Naive thymus-derived CD4-positive, alpha-beta T cell (primary cell): ENCODE measurements around the gene NAV2. TPM values are rescaled to one million over a fixed set of nuclear protein-coding genes. Genes with fewer than 3 reads are reported as not detected.

Experiments
- ATAC-seq: fragments of 150-1000 bp; cut with Tn5 transposase; 2 replicates; pipeline ENCODE4 v1.10.0; 2021; ENCODE audit warnings: mild to moderate bottlenecking, moderate library complexity
- CTCF ChIA-PET: fragments of 350-600 bp; sonication (Branson Sonifier 250); formaldehyde crosslinking; loops from one replicate; lab custom pipeline; 2021; ENCODE audit warnings: antibody characterized with exemption; lab: Charles Lee
- POLR2A ChIA-PET: fragments of 350-600 bp; sonication (Branson Sonifier 250); formaldehyde crosslinking; loops from one replicate; lab custom pipeline; 2021; ENCODE audit warnings: antibody characterized with exemption, inconsistent platforms; lab: Charles Lee
- DNase-seq, 9 donors: peaks; one replicate each; pipeline versions ENCODE4 v3.0.0 to v3.0.0-alpha.2; 2020 to 2022; ENCODE audit warnings: mixed read lengths in 1 of 9
- H3K27ac ChIP-seq: one replicate; pipeline ENCODE4 v1.7.0; 2013; ENCODE audit warnings: mild to moderate bottlenecking, low read depth, low read length, moderate library complexity
- H3K27me3 ChIP-seq, 2 donors: one replicate each; pipeline ENCODE4 v1.7.0; 2013; ENCODE audit warnings: low read length in 2 of 2, mild to moderate bottlenecking in 2 of 2, moderate library complexity in 2 of 2; ENCODE audit not compliant: control insufficient read depth in 2 of 2, insufficient read depth in 2 of 2
- H3K36me3 ChIP-seq, 3 experiments: 1 replicate in 2 of 3; 2 replicates in 1 of 3; pipeline ENCODE4 v1.7.0; 2013; ENCODE audit warnings: low read length in 3 of 3, mild to moderate bottlenecking in 3 of 3, moderate library complexity in 1 of 3; ENCODE audit not compliant: insufficient read depth in 3 of 3, control insufficient read depth in 2 of 3
- H3K4me1 ChIP-seq, 2 donors: one replicate each; pipeline ENCODE4 v1.7.0; 2013; ENCODE audit warnings: low read length in 2 of 2, mild to moderate bottlenecking in 2 of 2, moderate library complexity in 1 of 2; ENCODE audit not compliant: control insufficient read depth in 2 of 2, insufficient read depth in 2 of 2
- H3K4me3 ChIP-seq: 2 replicates; pipeline ENCODE4 v1.7.0; 2013; ENCODE audit warnings: mild to moderate bottlenecking, low read length
- H3K9me3 ChIP-seq, 3 experiments: 1 replicate in 2 of 3; 2 replicates in 1 of 3; pipeline ENCODE4 v1.7.0; 2013; ENCODE audit warnings: low read length in 3 of 3; ENCODE audit not compliant: control insufficient read depth in 2 of 3
- H3K27ac Mint-ChIP-seq, 9 donors: one replicate each; pipeline ENCODE4 v1.8.0; 2020 to 2022; ENCODE audit warnings: mixed read lengths in 9 of 9, mild to moderate bottlenecking in 8 of 9, moderate library complexity in 5 of 9, inconsistent platforms in 2 of 9
- H3K27me3 Mint-ChIP-seq, 5 donors: one replicate each; pipeline ENCODE4 v1.8.0; 2021 to 2022; ENCODE audit warnings: mixed read lengths in 5 of 5, mild to moderate bottlenecking in 1 of 5
- H3K36me3 Mint-ChIP-seq, 5 donors: one replicate each; pipeline ENCODE4 v1.8.0; 2020 to 2022; ENCODE audit warnings: mixed read lengths in 5 of 5, mild to moderate bottlenecking in 3 of 5, inconsistent platforms in 1 of 5
- H3K4me1 Mint-ChIP-seq, 7 donors: one replicate each; pipeline ENCODE4 v1.8.0; 2020 to 2022; ENCODE audit warnings: mixed read lengths in 7 of 7, mild to moderate bottlenecking in 3 of 7, inconsistent platforms in 1 of 7
- H3K4me3 Mint-ChIP-seq, 10 donors: one replicate each; pipeline ENCODE4 v1.8.0; 2020 to 2022; ENCODE audit warnings: mild to moderate bottlenecking in 10 of 10, mixed read lengths in 10 of 10, moderate library complexity in 6 of 10, inconsistent platforms in 2 of 10
- H3K9me3 Mint-ChIP-seq, 11 donors: one replicate each; pipeline ENCODE4 v1.8.0; 2020 to 2022; ENCODE audit warnings: mixed read lengths in 11 of 11, mild to moderate bottlenecking in 4 of 11, inconsistent platforms in 1 of 11, moderate library complexity in 1 of 11
- intact Hi-C, 2 donors: fragments of 100-400 bp; cut with micrococcal nuclease; formaldehyde crosslinking; loops; one replicate each; pipeline ENCODE4 v1.15.1; 2023
- polyA plus RNA-seq, 2 donors: library from polyadenylated mRNA; unstranded; fragments of 300-500 nt; fragmentation: Illumina TruSeq; gene quantifications; one replicate each; pipeline ENCODE4 v1.2.3, GENCODE V29; 2021
- total RNA-seq, 6 experiments: library from RNA in 5 of 6; stranded (reverse) in 5 of 6; gene quantifications; 1 replicate in 5 of 6; 2 replicates in 1 of 6; pipeline ENCODE4 v1.2.3 and lab custom pipeline; 2021 to 2026

Gene NAV2
- total and polyA plus RNA-seq, 7 experiments from 2014 or later: 0.24 to 2.2 (median 0.48) TPM; not detected in 2

- Mint-ChIP-seq H3K27ac (no peak overlapping the region), H3K4me1 (peaks cover 8 to 14% (median 12%) of the 10 kb centered on the region in 7 donors), H3K27me3 (peaks cover 32 to 56% (median 46%) of the 10 kb centered on the region in 5 donors), H3K36me3 (no peaks in the 10 kb centered on the region), H3K9me3 (no peaks in the 10 kb centered on the region), H3K4me3 (no peak overlapping the region)
- POLR2A ChIA-PET: no interaction called here
- intact Hi-C loops: loop anchor here in 1 of 2 donors (5.0 kb wide), 1 partner anchor 198 kb away; no protein-coding TSS in a partner anchor
- ATAC-seq (no peak), DNase-seq (no peak)
- H3K9me3 ChIP-seq: no peaks in the 10 kb centered on the region
- H3K4me3 ChIP-seq: no peak overlapping the region
- no peaks in the 10 kb centered on the region for H3K36me3 ChIP-seq
- CTCF ChIA-PET: no interaction called here
- no peaks in the 10 kb centered on the region for H3K27me3 ChIP-seq
- H3K4me1 ChIP-seq: no peaks in the 10 kb centered on the region
- no peak overlapping the region for H3K27ac ChIP-seq
Measured at GRCh38 chr11:20134991-20135736, 422.5 kb downstream of the NAV2 start.

GRCh38 chr11:20137637-20138036 is 425.0 kb downstream of the NAV2 start:
- ATAC-seq: no peak
- intact Hi-C loops: no loop called here
- DNase-seq: no peak
- Mint-ChIP-seq H3K4me1 (peaks cover 0 to 3% (median under 1%) of the 10 kb centered on the region in 7 donors), H3K27ac (no peak overlapping the region), H3K9me3 (peaks cover 0 to 13% (median 0%) of the 10 kb centered on the region in 11 donors), H3K27me3 (peaks cover 30 to 65% (median 41%) of the 10 kb centered on the region in 5 donors), H3K36me3 (peaks cover 0 to 4% (median 0%) of the 10 kb centered on the region in 5 donors), H3K4me3 (no peak overlapping the region)
- POLR2A ChIA-PET: no interaction called here
- Histone ChIP-seq H3K27me3 (no peaks in the 10 kb centered on the region), H3K27ac (no peak overlapping the region), H3K9me3 (no peaks in the 10 kb centered on the region), H3K36me3 (no peaks in the 10 kb centered on the region), H3K4me1 (no peaks in the 10 kb centered on the region), H3K4me3 (no peak overlapping the region)
- CTCF ChIA-PET: interaction anchor here (1.0 kb wide), 2 partner anchors 10 kb away, joined by 3 read pairs; no protein-coding TSS in a partner anchor

- Histone ChIP-seq H3K27me3 (no peaks in the 10 kb centered on the region), H3K4me3 (no peak overlapping the region), H3K27ac (no peak overlapping the region), H3K9me3 (no peaks in the 10 kb centered on the region), H3K36me3 (no peaks in the 10 kb centered on the region), H3K4me1 (no peaks in the 10 kb centered on the region)
- intact Hi-C loops: no loop called here
- H3K27me3 Mint-ChIP-seq: peaks cover 26 to 61% (median 38%) of the 10 kb centered on the region in 5 donors
- H3K36me3 Mint-ChIP-seq: peaks cover 0 to 4% (median 0%) of the 10 kb centered on the region in 5 donors
- ATAC-seq (no peak), DNase-seq (no peak)
- H3K9me3 Mint-ChIP-seq: peaks cover 0 to 13% (median 0%) of the 10 kb centered on the region in 11 donors
- POLR2A ChIA-PET: no interaction called here
- no peak overlapping the region for H3K4me3 Mint-ChIP-seq
- no peaks in the 10 kb centered on the region for H3K4me1 Mint-ChIP-seq
- no peak overlapping the region for H3K27ac Mint-ChIP-seq
- CTCF ChIA-PET: no interaction called here
Measured at GRCh38 chr11:20138707-20139106, 426.1 kb downstream of the NAV2 start.

- no peak overlapping the region for H3K27ac ChIP-seq
- H3K27me3 ChIP-seq: peaks cover 8 to 12% of the 10 kb centered on the region in 2 donors
- no peaks in the 10 kb centered on the region for H3K36me3 ChIP-seq
- peaks cover 0 to 7% (median 3%) of the 10 kb centered on the region in 5 donors for H3K36me3 Mint-ChIP-seq
- no peak overlapping the region for H3K27ac Mint-ChIP-seq
- peaks cover 0 to 22% (median 11%) of the 10 kb centered on the region in 11 donors for H3K9me3 Mint-ChIP-seq
- DNase-seq (no peak), ATAC-seq (no peak)
- peaks cover 23 to 59% (median 40%) of the 10 kb centered on the region in 5 donors for H3K27me3 Mint-ChIP-seq
- ChIA-PET POLR2A (no interaction called here), CTCF (no interaction called here)
- peaks cover 0 to 5% (median 0%) of the 10 kb centered on the region in 3 experiments for H3K9me3 ChIP-seq
- intact Hi-C loops: loop anchor here in 1 of 2 donors (10.0 kb wide), 1 partner anchor 210 kb away; the partner anchor contains the start of gene HTATIP2
- peaks cover 5 to 9% of the 10 kb centered on the region in 2 donors for H3K4me1 ChIP-seq
- no peak overlapping the region for H3K4me3 ChIP-seq
- H3K4me1 Mint-ChIP-seq: peaks cover 14 to 36% (median 28%) of the 10 kb centered on the region in 7 donors
- no peak overlapping the region for H3K4me3 Mint-ChIP-seq
Measured at GRCh38 chr11:20154381-20154780, 441.7 kb downstream of the NAV2 start.

- peaks cover 5 to 9% of the 10 kb centered on the region in 2 donors for H3K4me1 ChIP-seq
- peaks cover 0 to 8% (median 0%) of the 10 kb centered on the region in 3 experiments for H3K9me3 ChIP-seq
- peak overlapping the region; percentile 58 for H3K4me3 ChIP-seq
- ATAC-seq (no peak), DNase-seq (no peak)
- H3K36me3 ChIP-seq: no peaks in the 10 kb centered on the region
- H3K36me3 Mint-ChIP-seq: peaks cover 0 to 7% (median 3%) of the 10 kb centered on the region in 5 donors
- peaks cover 16 to 39% (median 29%) of the 10 kb centered on the region in 7 donors for H3K4me1 Mint-ChIP-seq
- H3K9me3 Mint-ChIP-seq: peaks cover 0 to 33% (median 11%) of the 10 kb centered on the region in 11 donors
- CTCF ChIA-PET: interaction anchor here (0.6 kb wide), 1 partner anchor 24 kb away, joined by 3 read pairs; no protein-coding TSS in a partner anchor
- intact Hi-C loops: loop anchor here in 1 of 2 donors (2.0 to 10.0 kb wide), 2 partner anchors 23 to 209 kb away; partner anchors contain the start of gene HTATIP2
- H3K27ac Mint-ChIP-seq: peak overlapping the region in 7 of 9 donors; percentile 67 to 90 (median 84)
- peak overlapping the region; percentile 46 for H3K27ac ChIP-seq
- POLR2A ChIA-PET: no interaction called here
- H3K27me3 Mint-ChIP-seq: peaks cover 34 to 69% (median 49%) of the 10 kb centered on the region in 5 donors
- H3K4me3 Mint-ChIP-seq: peak overlapping the region; percentile 67 to 91 (median 87)
- H3K27me3 ChIP-seq: peaks cover 12 to 14% of the 10 kb centered on the region in 2 donors
Measured at GRCh38 chr11:20155683-20156279, 443.1 kb downstream of the NAV2 start.

GRCh38 chr11:20156280-20156875 is 443.7 kb downstream of the NAV2 start:
- POLR2A ChIA-PET: interaction anchor here (1.6 kb wide), 1 partner anchor 208 kb away, joined by 4 read pairs; the partner anchor contains the start of gene HTATIP2
- H3K27me3 ChIP-seq: peaks cover 12 to 19% of the 10 kb centered on the region in 2 donors
- H3K4me3 Mint-ChIP-seq: peak overlapping the region; percentile 67 to 91 (median 87)

More at GRCh38 chr11:20156280-20156875, 443.7 kb downstream of the NAV2 start:
- peak overlapping the region; percentile 58 for H3K4me3 ChIP-seq
- Mint-ChIP-seq H3K27ac (peak overlapping the region in 8 of 9 donors; percentile 33 to 90 (median 84)), H3K27me3 (peaks cover 39 to 75% (median 55%) of the 10 kb centered on the region in 5 donors), H3K9me3 (peaks cover 0 to 37% (median 11%) of the 10 kb centered on the region in 11 donors), H3K36me3 (peaks cover 0 to 7% (median 4%) of the 10 kb centered on the region in 5 donors), H3K4me1 (peaks cover 17 to 43% (median 29%) of the 10 kb centered on the region in 7 donors)
- intact Hi-C loops: loop anchor here in 1 of 2 donors (2.0 to 10.0 kb wide), 2 partner anchors 24 to 208 kb away; partner anchors contain the start of gene HTATIP2
- H3K4me1 ChIP-seq: peaks cover 5 to 9% of the 10 kb centered on the region in 2 donors
- peak; percentile 34 to 70 (median 54) for DNase-seq
- H3K9me3 ChIP-seq: peaks cover 0 to 13% (median 0%) of the 10 kb centered on the region in 3 experiments
- no peaks in the 10 kb centered on the region for H3K36me3 ChIP-seq
- peak; percentile 87 for ATAC-seq
- CTCF ChIA-PET: no interaction called here
- peak overlapping the region; percentile 46 for H3K27ac ChIP-seq
